Karpas-422 (cell line): ENCODE results near the gene NSG1. TPM values are rescaled to one million over a fixed set of nuclear protein-coding genes. Genes with fewer than 3 reads are reported as not detected.

Experiments
- DNase-seq: peaks from one replicate; pipeline ENCODE4 v3.0.0-alpha.2; 2015
- H2AFZ ChIP-seq: fragments of 200-600 bp; sonication (generic); 2 replicates; pipeline ENCODE4 v1.6.1; 2014; ENCODE audit warnings: antibody characterized with exemption, low read length, mixed read lengths
- H3K27ac ChIP-seq: fragments of 200-600 bp; sonication (generic); 2 replicates; pipeline ENCODE4 v1.5.1; 2014; ENCODE audit warnings: mild to moderate bottlenecking, low read length, moderate library complexity
- H3K27me3 ChIP-seq: fragments of 200-600 bp; sonication (generic); 2 replicates; pipeline ENCODE4 v1.6.1; 2014; ENCODE audit warnings: low read length, mixed read lengths
- H3K36me3 ChIP-seq: fragments of 200-600 bp; sonication (generic); 2 replicates; pipeline ENCODE4 v1.6.1; 2014; ENCODE audit warnings: low read length, mixed read lengths; ENCODE audit not compliant: insufficient read depth
- H3K4me1 ChIP-seq: fragments of 200-600 bp; sonication (generic); 2 replicates; pipeline ENCODE4 v1.6.1; 2014; ENCODE audit warnings: mild to moderate bottlenecking, low read length, mixed read lengths
- H3K4me2 ChIP-seq: fragments of 200-600 bp; sonication (generic); 2 replicates; pipeline ENCODE4 v1.6.1; 2014; ENCODE audit warnings: low read length, low read depth, mild to moderate bottlenecking; ENCODE audit not compliant: poor library complexity, severe bottlenecking
- H3K4me3 ChIP-seq: fragments of 200-600 bp; sonication (generic); 2 replicates; pipeline ENCODE4 v1.5.1; 2014; ENCODE audit warnings: mild to moderate bottlenecking, antibody characterized with exemption, low read length, mixed read lengths
- H3K79me2 ChIP-seq: fragments of 200-600 bp; sonication (generic); 2 replicates; pipeline ENCODE4 v1.6.1; 2014; ENCODE audit warnings: mild to moderate bottlenecking, low read length, mixed read lengths
- H3K9ac ChIP-seq: fragments of 200-600 bp; sonication (generic); 2 replicates; pipeline ENCODE4 v1.6.0; 2014; ENCODE audit warnings: low read length
- H3K9me2 ChIP-seq: fragments of 200-600 bp; sonication (generic), shearing (Covaris generic); replicated peaks from 2 replicates; pipeline ENCODE4 v1.6.0; 2014; ENCODE audit warnings: mild to moderate bottlenecking, low read length, moderate library complexity; ENCODE audit not compliant: insufficient read depth
- H3K9me3 ChIP-seq: fragments of 300-700, 200-600 bp; sonication (generic); 2 replicates; pipeline ENCODE4 v1.6.1; 2014; ENCODE audit warnings: low read length, mixed read lengths
- H4K20me1 ChIP-seq: fragments of 200-600 bp; sonication (generic); 2 replicates; pipeline ENCODE4 v1.6.1; 2014; ENCODE audit warnings: mild to moderate bottlenecking, antibody characterized with exemption, low read length, low read depth; ENCODE audit not compliant: insufficient read depth
- total RNA-seq: library from RNA; depleted of rRNA; stranded (reverse); fragments of >200 nt; shearing (Covaris generic); gene quantifications from 2 replicates; pipeline ENCODE4 v1.2.3, GENCODE V29; 2014; ENCODE audit warnings: low replicate concordance

Gene NSG1
- total RNA-seq, 1 experiment from 2014 or later = 0.75 TPM

DNA sequence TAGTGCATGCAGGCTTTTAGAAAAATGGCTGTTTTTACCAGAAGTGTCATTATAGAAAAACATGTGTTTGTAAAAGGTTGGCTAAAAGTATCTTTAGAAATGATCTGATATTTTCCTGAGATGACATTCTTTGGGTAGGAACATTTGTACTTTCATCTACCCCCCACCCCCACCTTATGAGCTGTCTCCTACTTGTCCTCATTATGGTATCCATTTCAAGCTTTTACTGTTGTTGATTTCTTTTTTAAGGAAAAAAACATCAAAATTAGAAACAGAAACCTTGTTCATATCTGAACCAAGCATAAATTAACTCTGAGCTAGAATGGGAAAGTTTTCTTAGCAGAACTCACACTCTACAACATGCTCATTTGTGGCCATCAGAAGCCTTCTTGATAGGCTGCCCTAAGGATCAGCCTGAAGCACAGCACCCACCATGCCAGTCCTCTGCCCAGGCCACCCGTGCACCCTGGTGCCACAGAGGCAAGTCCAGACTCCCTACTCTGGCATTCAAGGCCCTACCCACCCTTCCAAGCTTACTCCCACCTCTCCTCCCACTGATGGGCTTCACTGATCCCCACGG is 49.4 kb downstream of the NSG1 start:
- H3K27ac ChIP-seq = no peak overlapping the region
- no peaks in the 10 kb centered on the region for H4K20me1 ChIP-seq
- H3K4me3 ChIP-seq = no peak overlapping the region
- no peak for DNase-seq
- no peaks in the 10 kb centered on the region for H3K9me3 ChIP-seq
- peaks cover 4% of the 10 kb centered on the region; the same call in 1 of the 2 replicates for H3K36me3 ChIP-seq
- no peaks in the 10 kb centered on the region for H3K9me2 ChIP-seq
- H3K4me1 ChIP-seq = peaks cover 14% of the 10 kb centered on the region
- H3K4me2 ChIP-seq = no peak overlapping the region
- no peak overlapping the region for H3K9ac ChIP-seq
- peaks cover 10% of the 10 kb centered on the region for H3K79me2 ChIP-seq
- H3K27me3 ChIP-seq = no peaks in the 10 kb centered on the region
- no peak overlapping the region for H2AFZ ChIP-seq

DNA sequence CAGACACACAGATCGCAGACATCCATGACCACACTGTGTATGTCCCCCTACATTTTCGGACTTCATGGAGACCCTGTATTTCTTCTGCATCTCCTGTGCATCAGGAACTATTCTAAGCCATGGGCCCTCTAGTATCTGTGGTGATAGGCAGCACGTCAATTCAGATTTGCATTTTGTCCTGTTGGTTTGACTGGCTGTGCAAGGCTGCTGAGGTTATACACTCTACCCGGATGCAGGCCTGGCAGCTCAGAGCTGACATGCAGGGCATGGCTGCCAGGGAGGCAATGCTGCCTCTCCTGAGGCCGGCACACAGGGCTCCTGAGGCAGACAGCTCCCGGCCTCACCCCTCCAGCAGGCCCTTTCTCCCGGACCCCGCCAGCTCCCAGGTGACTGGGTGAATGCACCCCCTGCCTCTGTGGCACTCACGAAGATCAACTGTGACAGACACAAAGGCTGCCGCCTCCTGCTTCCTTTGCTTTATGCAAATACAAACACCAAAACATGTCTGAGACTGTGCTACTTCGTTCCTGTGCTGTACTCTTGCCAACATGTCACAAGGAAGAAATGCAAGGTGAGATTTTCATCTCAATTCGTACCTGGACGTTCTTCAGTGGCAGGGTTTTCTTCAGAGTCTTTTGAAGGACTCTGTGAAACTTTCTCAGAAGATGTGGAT is 51.0 kb downstream of the NSG1 start:
- Histone ChIP-seq H3K4me3 (peak overlapping the region; percentile 11; the same call in 1 of the 2 replicates), H3K9me2 (no peaks in the 10 kb centered on the region), H3K27me3 (no peaks in the 10 kb centered on the region), H3K36me3 (peaks cover 4% of the 10 kb centered on the region; the same call in 1 of the 2 replicates), H4K20me1 (no peaks in the 10 kb centered on the region), H3K9ac (peak overlapping the region; percentile 45), H3K4me1 (peaks cover 14% of the 10 kb centered on the region), H2AFZ (no peak overlapping the region), H3K4me2 (peak overlapping the region; percentile 44), H3K9me3 (no peaks in the 10 kb centered on the region), H3K79me2 (peaks cover 12% of the 10 kb centered on the region), H3K27ac (peak overlapping the region; percentile 50)
- peak; percentile 59 for DNase-seq

DNA sequence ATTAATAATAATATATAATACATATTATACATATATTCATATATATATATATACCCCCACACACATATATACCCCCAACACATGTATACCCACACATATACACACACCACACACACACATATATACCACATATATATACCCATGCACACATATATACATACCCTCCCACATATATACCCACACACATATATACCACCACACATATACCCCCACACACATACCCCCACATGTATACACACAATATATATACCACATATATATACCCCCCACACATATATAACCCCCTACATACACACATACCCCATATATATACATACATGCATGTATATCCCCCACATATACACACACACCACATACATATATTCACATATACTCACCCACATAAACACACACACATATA is 52.0 kb downstream of the NSG1 start:
- Histone ChIP-seq H3K4me3 (no peak overlapping the region), H4K20me1 (no peaks in the 10 kb centered on the region), H3K79me2 (peaks cover 18% of the 10 kb centered on the region), H3K9me2 (no peaks in the 10 kb centered on the region), H2AFZ (no peak overlapping the region), H3K9me3 (no peaks in the 10 kb centered on the region), H3K27ac (no peak overlapping the region), H3K4me1 (peaks cover 14% of the 10 kb centered on the region), H3K36me3 (peaks cover 4% of the 10 kb centered on the region; the same call in 1 of the 2 replicates), H3K27me3 (no peaks in the 10 kb centered on the region), H3K9ac (no peak overlapping the region), H3K4me2 (no peak overlapping the region)
- no peak for DNase-seq

DNA sequence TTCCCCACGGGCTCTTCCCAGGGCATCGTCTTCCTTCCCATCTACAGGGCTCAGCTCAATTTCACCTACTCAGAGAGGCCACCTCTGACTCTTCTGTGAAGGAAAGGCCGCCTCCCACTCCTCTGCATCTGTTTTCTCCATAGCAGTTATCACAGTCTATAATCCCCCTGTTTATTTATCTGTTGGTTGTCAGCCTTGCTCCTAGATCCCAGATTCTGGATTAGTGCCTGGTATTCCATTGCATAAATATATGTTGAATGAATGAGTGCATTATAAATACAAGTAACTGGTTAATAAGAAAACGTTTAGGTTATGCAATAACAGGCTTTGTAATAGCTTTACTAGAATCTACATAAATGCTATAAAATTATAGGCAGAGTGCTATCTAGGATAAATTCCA is 52.9 kb downstream of the NSG1 start:
- no peak for DNase-seq
- H3K4me3 ChIP-seq = no peak overlapping the region
- H3K4me1 ChIP-seq = peaks cover 14% of the 10 kb centered on the region
- no peak overlapping the region for H3K4me2 ChIP-seq
- H3K27me3 ChIP-seq = no peaks in the 10 kb centered on the region
- no peak overlapping the region for H3K9ac ChIP-seq
- no peaks in the 10 kb centered on the region for H4K20me1 ChIP-seq
- no peak overlapping the region for H3K27ac ChIP-seq
- no peaks in the 10 kb centered on the region for H3K9me3 ChIP-seq
- peaks cover 18% of the 10 kb centered on the region for H3K79me2 ChIP-seq
- no peak overlapping the region for H2AFZ ChIP-seq
- H3K36me3 ChIP-seq = no peaks in the 10 kb centered on the region
- H3K9me2 ChIP-seq = no peaks in the 10 kb centered on the region

DNA sequence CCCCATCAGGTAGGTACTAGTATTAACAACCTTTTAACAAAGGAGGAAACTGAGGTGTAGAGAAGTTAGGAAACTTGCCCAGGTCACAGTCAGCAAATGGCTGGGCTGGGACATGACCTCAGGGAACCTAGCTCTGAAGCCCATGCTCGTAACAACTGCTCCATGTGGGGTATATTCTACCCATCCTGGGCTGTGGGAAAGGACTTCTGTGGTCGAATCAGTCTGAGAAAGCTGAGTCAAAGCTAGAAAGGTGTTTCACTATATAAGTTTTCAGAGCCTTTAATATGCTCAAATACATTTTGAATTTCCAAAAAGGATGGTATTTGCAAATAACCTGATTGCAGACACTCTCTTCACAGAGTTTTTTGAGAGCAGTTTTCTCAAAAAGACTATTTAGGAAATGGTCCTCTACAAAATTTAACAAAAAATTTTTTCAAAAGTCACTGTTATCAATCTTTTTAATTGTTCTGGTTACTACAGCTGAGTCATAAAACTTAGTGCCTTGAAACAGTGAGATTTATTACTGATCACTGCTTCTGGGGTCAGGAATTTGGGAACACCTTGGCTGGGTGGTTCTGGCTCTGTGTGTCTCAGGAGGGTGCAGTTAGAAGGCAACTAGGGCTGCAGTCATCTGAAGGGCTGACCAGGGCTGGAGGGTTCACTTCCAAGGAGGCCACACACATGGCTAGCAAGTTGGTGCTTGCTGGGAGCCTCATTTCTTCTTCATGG is 53.6 kb downstream of the NSG1 start:
- H3K27ac ChIP-seq = 0 out of 2 replicates have a peak overlapping the region, but pooled peaks have one; percentile 10
- no peaks in the 10 kb centered on the region for H4K20me1 ChIP-seq
- H3K9ac ChIP-seq = no peak overlapping the region
- no peak for DNase-seq
- no peak overlapping the region for H2AFZ ChIP-seq
- peaks cover 18% of the 10 kb centered on the region for H3K79me2 ChIP-seq
- H3K9me2 ChIP-seq = no peaks in the 10 kb centered on the region
- no peaks in the 10 kb centered on the region for H3K9me3 ChIP-seq
- H3K4me3 ChIP-seq = no peak overlapping the region
- H3K27me3 ChIP-seq = no peaks in the 10 kb centered on the region
- H3K4me2 ChIP-seq = no peak overlapping the region
- H3K36me3 ChIP-seq = no peaks in the 10 kb centered on the region
- peaks cover 14% of the 10 kb centered on the region for H3K4me1 ChIP-seq

DNA sequence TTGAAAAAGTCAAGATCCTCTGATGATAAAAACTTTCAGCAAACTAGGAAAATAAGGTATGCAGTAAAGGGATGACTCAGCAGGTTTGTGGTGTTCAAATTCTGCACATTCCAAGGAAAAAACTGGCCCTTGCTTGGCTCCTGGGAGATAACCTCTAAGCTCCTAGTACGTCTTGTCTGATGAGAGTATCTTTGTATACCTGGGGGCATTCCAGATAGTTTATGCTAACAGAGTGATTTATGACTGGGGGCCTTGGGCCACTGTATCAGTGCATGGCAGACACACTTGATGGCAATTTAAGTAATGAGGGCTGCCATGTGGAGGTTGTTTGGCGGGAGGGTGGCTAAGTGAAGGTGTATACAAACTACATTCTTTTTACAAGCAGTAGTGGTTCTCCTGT is 56.9 kb downstream of the NSG1 start:
- no peak overlapping the region for H3K4me2 ChIP-seq
- DNase-seq = no peak

DNA sequence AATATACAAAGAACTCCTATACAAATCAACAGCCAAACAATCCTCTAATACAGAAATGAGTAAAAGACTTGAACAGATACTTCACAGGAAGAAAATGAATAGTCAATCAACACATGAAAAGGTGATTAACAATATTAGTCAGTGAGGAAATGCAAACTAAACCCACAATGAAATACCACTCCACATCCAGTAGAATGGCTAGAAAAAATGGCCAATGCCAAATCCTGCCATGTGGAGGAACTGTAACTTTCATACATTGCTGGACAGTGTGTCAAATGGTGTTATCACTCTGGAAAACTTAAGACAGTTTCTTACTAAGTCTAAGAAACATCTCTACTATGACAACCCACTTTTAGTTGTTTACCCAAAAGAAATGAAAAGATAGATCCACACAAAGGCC is 59.5 kb downstream of the NSG1 start:
- H4K20me1 ChIP-seq = 0 out of 2 replicates have a peak, but pooled peaks cover under 1% of the 10 kb centered on the region
- no peak overlapping the region for H3K27ac ChIP-seq
- H3K4me1 ChIP-seq = peaks cover 16% of the 10 kb centered on the region
- DNase-seq = no peak
- no peaks in the 10 kb centered on the region for H3K9me2 ChIP-seq
- peaks cover 13% of the 10 kb centered on the region for H3K79me2 ChIP-seq
- no peak overlapping the region for H3K4me3 ChIP-seq
- H2AFZ ChIP-seq = no peak overlapping the region
- no peaks in the 10 kb centered on the region for H3K27me3 ChIP-seq
- no peak overlapping the region for H3K4me2 ChIP-seq
- H3K9me3 ChIP-seq = no peaks in the 10 kb centered on the region
- no peak overlapping the region for H3K9ac ChIP-seq
- no peaks in the 10 kb centered on the region for H3K36me3 ChIP-seq

More for the DNA sequence above, 56.9 kb downstream of the NSG1 start:
- no peaks in the 10 kb centered on the region for H3K27me3 ChIP-seq
- H3K9me2 ChIP-seq = no peaks in the 10 kb centered on the region
- peaks cover 24% of the 10 kb centered on the region for H3K79me2 ChIP-seq
- no peaks in the 10 kb centered on the region for H3K9me3 ChIP-seq
- H3K27ac ChIP-seq = no peak overlapping the region
- H3K4me1 ChIP-seq = no peaks in the 10 kb centered on the region; the same call in 1 of the 2 replicates
- no peak overlapping the region for H2AFZ ChIP-seq
- no peaks in the 10 kb centered on the region for H3K36me3 ChIP-seq
- no peak overlapping the region for H3K9ac ChIP-seq
- no peak overlapping the region for H3K4me3 ChIP-seq
- no peaks in the 10 kb centered on the region for H4K20me1 ChIP-seq
